A673 (cell line): ENCODE results near the gene TMEM233. TPM values are rescaled to one million over a fixed set of nuclear protein-coding genes. Genes with fewer than 3 reads are reported as not detected.

Experiments
- BruUV-seq: library from RNA; stranded (reverse); fragments of 400-500 nt; replicated peaks from 2 replicates; lab custom pipeline; 2021; lab: Mats Ljungman, UMichigan
- CTCF ChIA-PET: fragments of 300-600 bp; sonication (Branson Sonifier 250); formaldehyde crosslinking; loops from one replicate; lab custom pipeline; 2022; ENCODE audit warnings: antibody characterized with exemption; lab: Charles Lee
- POLR2A ChIA-PET: fragments of 300-600 bp; sonication (Branson Sonifier 250); formaldehyde crosslinking; loops from one replicate; lab custom pipeline; 2022; ENCODE audit warnings: antibody characterized with exemption; ENCODE audit not compliant: low non-redundant PET; lab: Charles Lee
- DNase-seq: peaks from one replicate; pipeline ENCODE4 v3.0.0-alpha.2; 2015; ENCODE audit warnings: low spot score
- H3K27ac ChIP-seq: fragments of 200-600 bp; sonication (generic); 2 replicates; pipeline ENCODE4 v1.5.1; 2016; ENCODE audit warnings: mixed run types, low read depth, mild to moderate bottlenecking, mixed read lengths, antibody characterized with exemption, low read length; ENCODE audit not compliant: poor library complexity, severe bottlenecking
- H3K27me3 ChIP-seq: fragments of 200-600 bp; sonication (generic); replicated peaks from 2 replicates; pipeline ENCODE4 v1.6.1; 2017; ENCODE audit warnings: mixed run types, low read depth, mild to moderate bottlenecking, mixed read lengths, antibody characterized with exemption, low read length; ENCODE audit not compliant: insufficient read depth, poor library complexity
- H3K36me3 ChIP-seq: fragments of 200-600 bp; sonication (generic); 2 replicates; pipeline ENCODE4 v1.6.1; 2016; ENCODE audit warnings: mixed run types, mild to moderate bottlenecking, mixed read lengths, antibody characterized with exemption, low read length; ENCODE audit not compliant: insufficient read depth, poor library complexity, severe bottlenecking
- H3K4me1 ChIP-seq: fragments of 200-600 bp; sonication (generic); 2 replicates; pipeline ENCODE4 v1.6.1; 2017; ENCODE audit warnings: mixed run types, mild to moderate bottlenecking, mixed read lengths, antibody characterized with exemption, low read length; ENCODE audit not compliant: insufficient read depth, poor library complexity, severe bottlenecking
- H3K4me3 ChIP-seq: fragments of 200-600 bp; sonication (generic); 2 replicates; pipeline ENCODE4 v1.5.1; 2016; ENCODE audit warnings: low read depth, mixed run types, mild to moderate bottlenecking, mixed read lengths, low read length; ENCODE audit not compliant: poor library complexity, severe bottlenecking
- H3K9me3 ChIP-seq: fragments of 200-600 bp; sonication (generic); 2 replicates; pipeline ENCODE4 v1.6.1; 2016; ENCODE audit warnings: mixed run types, low read depth, mild to moderate bottlenecking, mixed read lengths, antibody characterized with exemption, low read length; ENCODE audit not compliant: poor library complexity, severe bottlenecking
- EZH2 ChIP-seq: fragments of 200-600 bp; sonication (generic); IDR thresholded peaks from 2 replicates; pipeline ENCODE4 v1.6.1; 2017; ENCODE audit warnings: borderline replicate concordance, low read depth, mild to moderate bottlenecking, mixed read lengths, antibody characterized with exemption, low read length; ENCODE audit not compliant: poor library complexity, severe bottlenecking
- intact Hi-C: fragments of 100-400 bp; cut with micrococcal nuclease; formaldehyde crosslinking; loops from one replicate; pipeline ENCODE4 v1.10.0; 2022; ENCODE audit not compliant: unreplicated experiment
- total RNA-seq: library from RNA; stranded (reverse); gene quantifications from 2 replicates; pipeline ENCODE4 v1.2.3, GENCODE V29; 2021
- TF ChIP-seq, protein P1 (sequence below): fragments of 300-800, 200-600 bp; sonication (generic); conservative IDR thresholded peaks from 2 replicates; pipeline ENCODE4 v1.5.1; 2017; ENCODE audit warnings: low read depth, mild to moderate bottlenecking, antibody characterized with exemption, low read length, moderate library complexity, mixed read lengths

TMEM233 gene
- total RNA-seq, 1 experiment from 2014 or later: 10.7 TPM

DNA sequence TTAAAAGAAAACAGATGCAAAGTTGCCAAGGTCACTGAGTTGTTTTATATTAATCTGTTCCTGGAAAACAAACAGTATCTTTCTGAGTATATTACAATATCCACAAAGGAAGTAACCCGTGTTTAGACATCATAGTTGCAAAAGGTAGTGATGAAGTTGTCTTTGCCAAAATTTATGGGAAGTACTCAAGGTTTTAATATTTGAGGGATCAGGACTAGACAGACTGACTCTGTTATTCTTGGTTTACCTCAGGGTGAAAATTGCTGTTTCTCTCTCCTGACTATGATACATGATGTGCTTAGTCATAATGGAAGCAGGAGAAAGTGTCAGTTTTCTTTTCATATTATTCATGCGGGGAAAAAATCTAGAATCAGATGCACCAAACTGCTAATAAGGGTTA lies 28.3 kb downstream of the TMEM233 start:
- ChIA-PET POLR2A (no interaction called here), CTCF (no interaction called here)
- no peak for DNase-seq
- Histone ChIP-seq H3K4me3 (no peak overlapping the region), H3K9me3 (peaks cover 16% of the 10 kb centered on the region), H3K27me3 (no peaks in the 10 kb centered on the region), H3K4me1 (peaks cover 63% of the 10 kb centered on the region), H3K36me3 (no peaks in the 10 kb centered on the region), H3K27ac (peak overlapping the region; percentile 75)
- intact Hi-C loops: no loop called here
- no TSS peak for BruUV-seq
- TF ChIP-seq, protein P1, sequence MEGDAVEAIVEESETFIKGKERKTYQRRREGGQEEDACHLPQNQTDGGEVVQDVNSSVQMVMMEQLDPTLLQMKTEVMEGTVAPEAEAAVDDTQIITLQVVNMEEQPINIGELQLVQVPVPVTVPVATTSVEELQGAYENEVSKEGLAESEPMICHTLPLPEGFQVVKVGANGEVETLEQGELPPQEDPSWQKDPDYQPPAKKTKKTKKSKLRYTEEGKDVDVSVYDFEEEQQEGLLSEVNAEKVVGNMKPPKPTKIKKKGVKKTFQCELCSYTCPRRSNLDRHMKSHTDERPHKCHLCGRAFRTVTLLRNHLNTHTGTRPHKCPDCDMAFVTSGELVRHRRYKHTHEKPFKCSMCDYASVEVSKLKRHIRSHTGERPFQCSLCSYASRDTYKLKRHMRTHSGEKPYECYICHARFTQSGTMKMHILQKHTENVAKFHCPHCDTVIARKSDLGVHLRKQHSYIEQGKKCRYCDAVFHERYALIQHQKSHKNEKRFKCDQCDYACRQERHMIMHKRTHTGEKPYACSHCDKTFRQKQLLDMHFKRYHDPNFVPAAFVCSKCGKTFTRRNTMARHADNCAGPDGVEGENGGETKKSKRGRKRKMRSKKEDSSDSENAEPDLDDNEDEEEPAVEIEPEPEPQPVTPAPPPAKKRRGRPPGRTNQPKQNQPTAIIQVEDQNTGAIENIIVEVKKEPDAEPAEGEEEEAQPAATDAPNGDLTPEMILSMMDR: no peak
- no peak for TF ChIP-seq EZH2

DNA sequence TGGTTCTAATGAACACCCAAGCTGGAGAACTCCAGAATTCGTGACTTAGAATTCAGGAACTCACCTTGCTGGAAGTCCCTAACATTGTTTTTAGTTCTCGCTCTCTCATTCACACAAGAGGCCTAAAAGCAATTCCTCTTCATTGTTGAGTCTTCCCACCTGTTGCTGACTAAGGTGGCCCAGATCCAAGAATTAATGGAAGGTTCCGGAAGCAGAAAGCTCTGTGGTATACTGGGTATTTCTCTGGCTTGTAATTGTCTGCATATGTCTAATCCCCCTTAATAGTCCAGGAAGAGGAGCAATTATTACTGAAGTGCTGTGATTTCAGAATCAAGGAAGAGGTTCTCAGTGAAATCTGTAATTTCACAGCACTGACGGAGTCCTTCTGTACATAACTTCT lies 31.4 kb downstream of the TMEM233 start:
- no peak for TF ChIP-seq EZH2
- TF ChIP-seq, protein P1: no peak
- ChIA-PET POLR2A (interaction anchor here (0.7 kb wide), 1 partner anchor 215 kb away, joined by 6 read pairs; no protein-coding TSS in a partner anchor), CTCF (interaction anchor here (0.6 kb wide), 1 partner anchor 242 kb away, joined by 6 read pairs; no protein-coding TSS in a partner anchor)
- Histone ChIP-seq H3K4me1 (peaks cover 63% of the 10 kb centered on the region), H3K27ac (peak overlapping the region; percentile 66), H3K9me3 (no peaks in the 10 kb centered on the region), H3K27me3 (no peaks in the 10 kb centered on the region), H3K36me3 (no peaks in the 10 kb centered on the region), H3K4me3 (no peak overlapping the region)
- intact Hi-C loops: loop anchor here (1.0 kb wide), 1 partner anchor 32 kb away; the partner anchor contains the start of gene TMEM233
- peak; percentile 98 for DNase-seq
- BruUV-seq: no TSS peak

DNA sequence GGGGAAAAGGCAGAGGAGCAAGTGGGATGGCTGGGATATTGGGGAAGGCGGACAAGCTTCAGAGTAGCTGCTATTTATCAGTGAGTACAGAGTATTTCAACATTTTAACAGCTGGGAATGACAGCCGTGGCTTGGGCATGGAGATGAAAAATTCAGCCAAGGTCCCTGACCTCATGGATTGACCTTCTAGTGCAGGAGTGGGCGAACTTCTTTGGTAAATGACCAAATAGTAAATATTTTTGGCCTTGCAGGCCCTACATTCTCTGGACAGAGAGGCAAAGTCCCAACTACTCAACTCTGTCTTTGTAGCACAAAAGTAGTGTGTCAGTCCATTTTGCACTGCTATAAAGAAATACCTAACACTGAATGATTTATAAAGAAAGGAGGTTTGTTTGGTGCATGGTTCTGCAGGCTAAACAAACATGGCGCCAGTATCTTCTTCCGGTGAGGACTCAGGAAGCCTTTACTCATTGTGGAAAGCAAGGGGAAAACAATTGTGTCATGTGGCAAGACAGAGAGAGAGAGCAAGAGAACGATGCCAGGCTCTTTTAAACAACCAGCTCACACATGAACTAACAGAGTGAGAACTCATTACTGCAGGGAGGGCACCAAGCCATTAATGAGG lies 33.6 kb downstream of the TMEM233 start:
- TF ChIP-seq, protein P1: no peak
- no peak for TF ChIP-seq EZH2
- Histone ChIP-seq H3K4me3 (no peak overlapping the region), H3K27ac (no peak overlapping the region), H3K4me1 (peaks cover 42% of the 10 kb centered on the region), H3K9me3 (no peaks in the 10 kb centered on the region), H3K27me3 (no peaks in the 10 kb centered on the region), H3K36me3 (no peaks in the 10 kb centered on the region)
- intact Hi-C loops: no loop called here
- ChIA-PET POLR2A (no interaction called here), CTCF (no interaction called here)
- no peak for DNase-seq
- no TSS peak for BruUV-seq
